HFFc6 (cell line): Measurements from ENCODE around the gene BST2. TPM values are rescaled to one million over a fixed set of nuclear protein-coding genes. Genes with fewer than 3 reads are reported as not detected.

Experiments used
- DNase-seq: peaks from one replicate; pipeline ENCODE4 v3.0.0-alpha.2; 2018
- H3K27ac Mint-ChIP-seq: 2 replicates; pipeline ENCODE4 v1.8.0; 2020; ENCODE audit warnings: mild to moderate bottlenecking, mixed read lengths
- H3K27me3 Mint-ChIP-seq: 2 replicates; pipeline ENCODE4 v1.8.0; 2021; ENCODE audit warnings: mild to moderate bottlenecking, moderate library complexity, mixed read lengths; ENCODE audit not compliant: insufficient read depth
- H3K36me3 Mint-ChIP-seq: 2 replicates; pipeline ENCODE4 v1.8.0; 2021; ENCODE audit warnings: low read depth, mixed read lengths
- H3K4me1 Mint-ChIP-seq: 2 replicates; pipeline ENCODE4 v1.8.0; 2020; ENCODE audit warnings: low read depth, mixed read lengths
- H3K4me3 Mint-ChIP-seq: 2 replicates; pipeline ENCODE4 v1.8.0; 2020; ENCODE audit warnings: mild to moderate bottlenecking, moderate library complexity, mixed read lengths
- H3K9me3 Mint-ChIP-seq: 2 replicates; pipeline ENCODE4 v1.8.0; 2020; ENCODE audit warnings: mild to moderate bottlenecking, mixed read lengths
- total RNA-seq, 6 experiments: library from RNA; stranded (reverse); fragmentation: NEBNext Ultra II Directional; extraction: Animal tissue kit (Norgen Biotek cat#: 25700); gene quantifications; 2 replicates in 1 of 6; 3 replicates in 5 of 6; pipeline ENCODE4 v1.2.3, GENCODE V29; 2021
- TF ChIP-seq, protein P1 (sequence below): fragments of 200-600 bp; sonication (generic); IDR thresholded peaks from 2 replicates; pipeline ENCODE4 v1.5.0; 2021; ENCODE audit warnings: antibody characterized with exemption, mild to moderate bottlenecking

Gene BST2
- total RNA-seq, 6 experiments from 2014 or later: 0.21 to 0.59 (median 0.34) TPM; not detected in 3

GRCh38 chr19:17398902-17399527 is 6.4 kb downstream of the BST2 start:
- TF ChIP-seq, protein P1, sequence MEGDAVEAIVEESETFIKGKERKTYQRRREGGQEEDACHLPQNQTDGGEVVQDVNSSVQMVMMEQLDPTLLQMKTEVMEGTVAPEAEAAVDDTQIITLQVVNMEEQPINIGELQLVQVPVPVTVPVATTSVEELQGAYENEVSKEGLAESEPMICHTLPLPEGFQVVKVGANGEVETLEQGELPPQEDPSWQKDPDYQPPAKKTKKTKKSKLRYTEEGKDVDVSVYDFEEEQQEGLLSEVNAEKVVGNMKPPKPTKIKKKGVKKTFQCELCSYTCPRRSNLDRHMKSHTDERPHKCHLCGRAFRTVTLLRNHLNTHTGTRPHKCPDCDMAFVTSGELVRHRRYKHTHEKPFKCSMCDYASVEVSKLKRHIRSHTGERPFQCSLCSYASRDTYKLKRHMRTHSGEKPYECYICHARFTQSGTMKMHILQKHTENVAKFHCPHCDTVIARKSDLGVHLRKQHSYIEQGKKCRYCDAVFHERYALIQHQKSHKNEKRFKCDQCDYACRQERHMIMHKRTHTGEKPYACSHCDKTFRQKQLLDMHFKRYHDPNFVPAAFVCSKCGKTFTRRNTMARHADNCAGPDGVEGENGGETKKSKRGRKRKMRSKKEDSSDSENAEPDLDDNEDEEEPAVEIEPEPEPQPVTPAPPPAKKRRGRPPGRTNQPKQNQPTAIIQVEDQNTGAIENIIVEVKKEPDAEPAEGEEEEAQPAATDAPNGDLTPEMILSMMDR: no peak
- H3K36me3 Mint-ChIP-seq: no peaks in the 10 kb centered on the region

DNA sequence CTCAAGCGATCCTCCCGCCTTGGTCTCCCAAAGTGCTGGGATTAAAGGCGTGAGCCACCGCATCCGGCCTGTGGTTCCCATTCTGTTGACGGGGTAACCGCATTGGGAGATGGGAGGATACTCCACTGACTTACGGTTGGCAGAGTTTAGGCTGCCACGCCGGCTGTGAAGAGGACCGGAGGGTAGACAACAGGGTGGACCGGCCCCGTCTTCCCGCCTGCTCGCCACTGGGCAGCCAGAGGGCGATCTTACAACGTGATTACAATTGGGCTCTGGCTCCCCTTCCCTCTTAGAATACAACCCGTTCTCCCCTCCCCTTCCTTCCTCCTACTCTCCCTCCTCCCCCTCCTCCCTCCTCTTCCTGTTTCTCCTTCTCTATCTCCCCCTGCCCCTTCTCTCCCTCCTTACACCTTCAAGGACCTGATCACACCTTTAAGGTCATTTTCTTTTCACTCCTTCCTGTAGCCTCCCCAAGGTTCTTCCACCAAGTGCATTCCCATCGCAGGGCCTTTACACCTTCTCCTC is 10.5 kb downstream of the BST2 start:
- peaks cover 7% of the 10 kb centered on the region for H3K4me1 Mint-ChIP-seq
- no peaks in the 10 kb centered on the region for H3K36me3 Mint-ChIP-seq
- no peak for DNase-seq

More at GRCh38 chr19:17398902-17399527, 6.4 kb downstream of the BST2 start:
- H3K27ac Mint-ChIP-seq: no peak overlapping the region
- DNase-seq: no peak
- H3K4me3 Mint-ChIP-seq: no peak overlapping the region
- H3K27me3 Mint-ChIP-seq: peaks cover 6% of the 10 kb centered on the region; the same call in 1 of the 2 replicates
- no peaks in the 10 kb centered on the region for H3K9me3 Mint-ChIP-seq
- no peaks in the 10 kb centered on the region for H3K4me1 Mint-ChIP-seq

DNA sequence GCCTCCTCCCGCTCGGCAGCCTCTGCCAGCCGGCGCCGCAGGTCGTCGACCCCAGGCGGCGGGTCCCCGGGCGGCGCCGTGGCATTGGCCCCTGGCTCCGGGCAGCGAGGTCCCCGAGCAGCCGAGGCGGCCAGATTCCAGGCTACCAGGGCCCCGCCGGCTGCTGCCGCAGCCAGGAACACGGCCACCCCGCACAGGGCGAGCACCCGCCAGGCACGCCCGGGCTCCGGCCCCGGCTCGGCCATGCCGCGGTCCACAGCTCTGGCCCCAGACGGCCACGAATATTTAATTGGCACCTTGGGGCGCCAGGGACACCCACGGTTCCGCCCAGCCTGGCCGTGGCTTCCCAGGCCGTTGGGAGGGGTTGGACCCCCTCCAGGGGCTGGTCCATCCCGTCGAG is 11.5 kb downstream of the BST2 start, which contains the start of gene CCDC194:
TSS of gene CCDC194 (minus strand) at position 283 of the 400 bp plus-strand sequence. CDS start at position 245, 38 bp downstream.
- DNase-seq: no peak
- TF ChIP-seq, protein P1: no peak
- Mint-ChIP-seq H3K4me3 (no peak within 1 kb of the TSS), H3K36me3 (no peaks in the 10 kb centered on the region), H3K27me3 (peaks cover 9% of the 10 kb centered on the region; the same call in 1 of the 2 replicates), H3K27ac (no peak within 1 kb of the TSS), H3K9me3 (peaks cover 12% of the 10 kb centered on the region), H3K4me1 (peaks cover 7% of the 10 kb centered on the region)

More for the DNA sequence above, 10.5 kb downstream of the BST2 start:
- Mint-ChIP-seq H3K4me3 (no peak overlapping the region), H3K9me3 (0 out of 2 replicates have a peak, but pooled peaks cover 1% of the 10 kb centered on the region), H3K27ac (no peak overlapping the region), H3K27me3 (peaks cover 8% of the 10 kb centered on the region; the same call in 1 of the 2 replicates)
- TF ChIP-seq, protein P1: peak; percentile 49; the same call in 1 of the 2 replicates

DNA sequence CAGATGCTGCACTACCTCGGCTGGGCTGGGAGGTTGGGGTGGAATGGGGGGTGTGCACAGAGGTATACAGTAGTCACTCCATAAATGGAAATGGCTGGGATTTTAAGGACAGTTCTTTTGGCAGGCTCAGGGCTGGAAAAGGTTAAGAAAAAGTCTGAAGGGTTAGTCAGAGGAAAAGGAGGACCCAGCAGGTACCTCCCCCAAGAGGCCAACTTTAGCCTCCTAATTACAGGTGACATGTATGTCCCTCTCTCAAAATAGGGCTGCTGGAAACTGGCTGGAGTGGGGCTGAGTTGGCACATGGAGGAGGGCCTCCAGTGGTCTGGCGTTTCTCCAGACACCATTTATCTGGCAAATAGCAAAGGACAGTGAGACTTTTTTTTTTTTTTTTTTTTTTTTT is 12.4 kb downstream of the BST2 start:
- H3K36me3 Mint-ChIP-seq: no peaks in the 10 kb centered on the region
- TF ChIP-seq, protein P1: no peak
- no peak overlapping the region for H3K4me3 Mint-ChIP-seq
- H3K27me3 Mint-ChIP-seq: peaks cover 14% of the 10 kb centered on the region
- H3K4me1 Mint-ChIP-seq: peaks cover 7% of the 10 kb centered on the region
- no peak for DNase-seq
- H3K27ac Mint-ChIP-seq: no peak overlapping the region
- peaks cover 14% of the 10 kb centered on the region for H3K9me3 Mint-ChIP-seq

DNA sequence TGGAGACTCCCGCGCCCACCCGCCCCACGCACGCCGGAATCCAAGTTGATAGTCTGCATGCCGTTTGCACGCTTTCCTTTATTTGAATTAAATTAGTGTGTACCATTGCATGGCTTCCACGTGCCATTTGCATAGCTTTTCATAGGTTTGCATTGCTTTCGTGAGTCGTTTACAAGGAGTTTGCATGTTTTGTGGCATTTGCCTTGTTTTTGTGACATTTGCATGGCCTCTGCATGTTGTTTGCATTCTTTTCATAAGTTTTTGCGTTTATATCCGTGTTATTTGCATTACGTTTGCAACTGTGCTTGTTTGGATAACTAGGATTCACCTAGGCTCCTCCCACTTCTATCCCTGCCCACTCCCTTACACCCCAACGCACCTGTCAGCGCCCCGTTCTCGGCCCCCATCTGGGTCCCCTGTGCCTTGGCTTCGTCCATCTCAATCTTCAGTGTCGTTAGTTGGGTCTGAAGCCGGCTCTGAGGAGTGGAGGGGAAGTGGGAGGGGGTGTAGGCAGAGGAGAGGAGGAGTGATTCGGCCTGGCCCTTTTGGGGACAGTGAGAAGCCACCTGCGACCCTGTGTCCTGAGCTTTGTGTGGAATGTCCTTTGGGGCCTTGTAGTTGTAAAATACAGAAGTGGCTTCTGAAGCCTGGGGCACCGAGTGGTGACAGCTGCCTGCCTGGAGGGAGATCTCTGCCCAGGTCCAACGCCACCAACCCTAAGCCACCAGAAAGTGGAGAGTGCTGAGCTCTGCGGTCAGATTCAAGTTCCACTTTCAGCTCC is 13.9 kb downstream of the BST2 start:
- Mint-ChIP-seq H3K4me1 (peaks cover 7% of the 10 kb centered on the region), H3K27me3 (peaks cover 14% of the 10 kb centered on the region), H3K27ac (no peak overlapping the region), H3K36me3 (no peaks in the 10 kb centered on the region), H3K9me3 (peaks cover 14% of the 10 kb centered on the region), H3K4me3 (peak overlapping the region; percentile 88)
- no peak for DNase-seq
- TF ChIP-seq, protein P1: 0 out of 2 replicates have a peak, but pooled peaks have one; percentile 27
